H1 (cell line): ENCODE measurements around the gene ENDOV. TPM values are rescaled to one million over a fixed set of nuclear protein-coding genes. Genes with fewer than 3 reads are reported as not detected.

Experiments used
- CTCF ChIA-PET: fragments of 300-600 bp; sonication (Branson Sonifier 250); formaldehyde crosslinking; loops from one replicate; lab custom pipeline; 2021; ENCODE audit not compliant: partially characterized antibody; lab: Charles Lee
- POLR2A ChIA-PET: fragments of 300-600 bp; sonication (Branson Sonifier 250); formaldehyde crosslinking; loops from one replicate; lab custom pipeline; 2021; ENCODE audit warnings: inconsistent platforms; ENCODE audit not compliant: partially characterized antibody; lab: Charles Lee
- DNase-seq, 2 experiments: peaks; one replicate each; pipeline versions ENCODE4 v3.0.0 to v3.0.0-alpha.2; 2010 to 2022; ENCODE audit warnings: low spot score in 2 of 2, low read depth in 1 of 2, mixed read lengths in 1 of 2
- FAIRE-seq: peaks from 2 replicates; lab custom pipeline; 2011; peaks lifted over from hg19 to GRCh38; lab: Jason Lieb, UNC
- H2AFZ ChIP-seq: 2 replicates; pipeline ENCODE4 v1.8.1; 2012; ENCODE audit warnings: low read length, inconsistent platforms
- H2AK5ac ChIP-seq: 2 replicates; pipeline ENCODE4 v1.6.1; 2013; ENCODE audit warnings: low read depth, low read length
- H2BK120ac ChIP-seq: replicated peaks from 2 replicates; pipeline ENCODE3; 2013; ENCODE audit warnings: low read depth, low read length, inconsistent platforms
- H2BK12ac ChIP-seq: 2 replicates; pipeline ENCODE4 v1.6.1; 2013; ENCODE audit warnings: low read depth, low read length
- H2BK15ac ChIP-seq: 2 replicates; pipeline ENCODE4 v1.6.1; 2013; ENCODE audit warnings: low read length
- H2BK20ac ChIP-seq: 2 replicates; pipeline ENCODE4 v1.6.1; 2013; ENCODE audit warnings: low read length
- H2BK5ac ChIP-seq: 2 replicates; pipeline ENCODE4 v1.6.1; 2013; ENCODE audit warnings: low read depth, low read length
- H3K14ac ChIP-seq: 2 replicates; pipeline ENCODE4 v1.6.1; 2013; ENCODE audit warnings: inconsistent platforms; ENCODE audit not compliant: insufficient read length
- H3K18ac ChIP-seq: 2 replicates; pipeline ENCODE4 v1.6.1; 2013; ENCODE audit warnings: low read length; ENCODE audit errors: extremely low read depth
- H3K23ac ChIP-seq: 2 replicates; pipeline ENCODE4 v1.6.1; 2013; ENCODE audit warnings: inconsistent platforms; ENCODE audit not compliant: insufficient read length
- H3K23me2 ChIP-seq: 2 replicates; pipeline ENCODE4 v1.6.1; 2013; ENCODE audit warnings: low read depth, low read length
- H3K27ac ChIP-seq: 2 replicates; pipeline ENCODE4 v1.6.1; 2011; ENCODE audit warnings: low read depth, low read length, inconsistent platforms
- H3K27me3 ChIP-seq, 4 experiments: replicated peaks in 1 of 4; 1 replicate in 1 of 4; 2 replicates in 3 of 4; pipeline versions ENCODE4 v1.6.1 to v1.8.1; 2011 to 2013; ENCODE audit warnings: low read length in 3 of 4, mild to moderate bottlenecking in 3 of 4, inconsistent platforms in 2 of 4, mixed read lengths in 2 of 4, moderate library complexity in 1 of 4; ENCODE audit not compliant: control insufficient read depth in 3 of 4, insufficient read depth in 3 of 4; ENCODE audit errors: extremely low read depth in 1 of 4
- H3K36me3 ChIP-seq, 4 experiments: 2 replicates each; pipeline versions ENCODE4 v1.6.1 to v1.8.1; 2011 to 2013; ENCODE audit warnings: mild to moderate bottlenecking in 4 of 4, low read length in 3 of 4, moderate library complexity in 2 of 4, control low read depth in 1 of 4, inconsistent platforms in 1 of 4; ENCODE audit not compliant: insufficient read depth in 4 of 4, control insufficient read depth in 2 of 4
- H3K4ac ChIP-seq: replicated peaks from 2 replicates; pipeline ENCODE3; 2013; ENCODE audit warnings: low read length, low read depth, mixed read lengths, inconsistent platforms; ENCODE audit not compliant: insufficient read length
- H3K4me1 ChIP-seq, 4 experiments: replicated peaks in 1 of 4; 1 replicate in 1 of 4; 2 replicates in 3 of 4; pipeline versions ENCODE4 v1.6.1 to v1.8.1; 2011 to 2013; ENCODE audit warnings: low read length in 3 of 4, inconsistent platforms in 2 of 4, mixed read lengths in 1 of 4; ENCODE audit not compliant: insufficient read depth in 4 of 4, control insufficient read depth in 3 of 4
- H3K4me2 ChIP-seq, 2 experiments: 2 replicates each; pipeline versions ENCODE4 v1.6.1 to v1.8.1; 2011 to 2013; ENCODE audit warnings: low read depth in 2 of 2, low read length in 2 of 2, control low read depth in 1 of 2, inconsistent platforms in 1 of 2, mild to moderate bottlenecking in 1 of 2; ENCODE audit not compliant: insufficient read depth in 1 of 2
- H3K4me3 ChIP-seq, 4 experiments: fragments of 200-600, 300-600 bp in 1 of 4; sonication (generic), shearing (Covaris generic), sonication (Bioruptor Twin) in 1 of 4; 2 replicates each; pipeline versions ENCODE4 v1.5.1 to v1.8.1; 2011 to 2016; ENCODE audit warnings: low read length in 4 of 4, low read depth in 3 of 4, control low read depth in 2 of 4, inconsistent platforms in 2 of 4, mild to moderate bottlenecking in 2 of 4, mixed read lengths in 1 of 4, moderate library complexity in 1 of 4; ENCODE audit not compliant: insufficient read depth in 2 of 4; ENCODE audit errors: extremely low read depth in 1 of 4
- H3K56ac ChIP-seq: replicated peaks from 2 replicates; pipeline ENCODE3; 2013; ENCODE audit warnings: low read depth, mild to moderate bottlenecking, mixed read lengths, low read length, inconsistent platforms; ENCODE audit not compliant: insufficient read length
- H3K79me1 ChIP-seq: 2 replicates; pipeline ENCODE4 v1.6.1; 2013; ENCODE audit warnings: low read depth, low read length, control low read depth
- H3K79me2 ChIP-seq, 2 experiments: 2 replicates each; pipeline versions ENCODE4 v1.6.1 to v1.8.1; 2012 to 2013; ENCODE audit warnings: low read length in 2 of 2, mild to moderate bottlenecking in 2 of 2, inconsistent platforms in 1 of 2; ENCODE audit not compliant: insufficient read depth in 2 of 2, control insufficient read depth in 1 of 2
- H3K9ac ChIP-seq, 4 experiments: replicated peaks in 1 of 4; 1 replicate in 1 of 4; 2 replicates in 3 of 4; pipeline versions ENCODE4 v1.6.1 to v1.8.1; 2011 to 2013; ENCODE audit warnings: low read depth in 3 of 4, low read length in 3 of 4, control low read depth in 2 of 4, mild to moderate bottlenecking in 2 of 4, moderate library complexity in 2 of 4, inconsistent platforms in 1 of 4; ENCODE audit errors: extremely low read depth in 1 of 4
- H3K9me3 ChIP-seq, 2 experiments: 2 replicates each; pipeline versions ENCODE4 v1.6.1 to v1.8.1; 2012 to 2013; ENCODE audit warnings: mild to moderate bottlenecking in 2 of 2, moderate library complexity in 2 of 2, control low read depth in 1 of 2, inconsistent platforms in 1 of 2, low read depth in 1 of 2, low read length in 1 of 2, mixed read lengths in 1 of 2; ENCODE audit not compliant: insufficient read depth in 2 of 2
- H4K20me1 ChIP-seq, 2 experiments: replicated peaks in 1 of 2; 2 replicates each; pipeline versions ENCODE3 to v1.8.1; 2011 to 2013; ENCODE audit warnings: inconsistent platforms in 2 of 2, low read length in 2 of 2, mild to moderate bottlenecking in 1 of 2; ENCODE audit not compliant: insufficient read depth in 2 of 2, control insufficient read depth in 1 of 2
- H4K5ac ChIP-seq: 2 replicates; pipeline ENCODE4 v1.6.1; 2013; ENCODE audit warnings: low read length, low read depth, mixed read lengths, inconsistent platforms; ENCODE audit not compliant: insufficient read length
- H4K8ac ChIP-seq: 2 replicates; pipeline ENCODE4 v1.8.0; 2013; ENCODE audit warnings: mild to moderate bottlenecking, moderate library complexity, low read length, inconsistent platforms; ENCODE audit not compliant: insufficient read depth; ENCODE audit errors: extremely low read depth
- H4K91ac ChIP-seq: replicated peaks from 2 replicates; pipeline ENCODE3; 2013; ENCODE audit warnings: low read length, mixed read lengths, inconsistent platforms; ENCODE audit not compliant: insufficient read length
- HDAC2 ChIP-seq, 2 experiments: fragments of 300-600 bp in 1 of 2; sonication (generic) in 1 of 2; IDR thresholded peaks; 2 replicates each; pipeline ENCODE4 v1.6.1; 2011 to 2012; ENCODE audit warnings: low read depth in 2 of 2, low read length in 2 of 2, mild to moderate bottlenecking in 2 of 2, moderate library complexity in 2 of 2, borderline replicate concordance in 1 of 2, inconsistent platforms in 1 of 2
- PHF8 ChIP-seq: fragments of 200-600 bp; sonication (generic); conservative IDR thresholded peaks from 2 replicates; pipeline ENCODE4 v1.7.1; 2012; ENCODE audit warnings: low read depth, mild to moderate bottlenecking, inconsistent platforms, low read length, moderate library complexity
- POLR2AphosphoS5 ChIP-seq: IDR thresholded peaks from 2 replicates; pipeline ENCODE4 v1.6.1; 2011; ENCODE audit warnings: low read depth, low read length
- WGBS, 2 experiments: shearing (Covaris generic) in 1 of 2; methylation state at CpG; one replicate each; pipeline versions ENCODE4 v1.1.6 to v1.1.7; 2013 to 2015; ENCODE audit warnings: low lambda C conversion rate in 2 of 2, mixed read lengths in 2 of 2, inconsistent platforms in 1 of 2, low coverage in 1 of 2, missing lambda C conversion rate in 1 of 2; ENCODE audit not compliant: insufficient replicate concordance in 2 of 2, insufficient coverage in 1 of 2, insufficient read length in 1 of 2; ENCODE audit errors: extremely low coverage in 1 of 2, missing lambda C conversion rate in 1 of 2; 5-methylcytosine and 5-hydroxymethylcytosine counted together
- polyA plus RNA-seq, 7 experiments: library from polyadenylated mRNA; depleted of rRNA in 3 of 7; stranded (reverse) in 5 of 7; unstranded in 2 of 7; fragments of >200 nt in 5 of 7; fragments of 200-250 nt in 2 of 7; gene quantifications; 1 replicate in 5 of 7; 2 replicates in 1 of 7; 4 replicates in 1 of 7; pipeline versions ENCODE4 v1.2.1 to v1.2.3, GENCODE V29; 2011 to 2013; ENCODE audit warnings: missing spikeins in 2 of 7, mixed read lengths in 2 of 7
- total RNA-seq: library from RNA; stranded (reverse); fragmentation: NEBNext Ultra II Directional; extraction: Animal tissue kit (Norgen Biotek cat#: 25700); gene quantifications from 2 replicates; pipeline ENCODE4 v1.2.1, GENCODE V29; 2021

ENDOV gene
- total and polyA plus RNA-seq, 2 of the 8 experiments (the other 6 are each of a cell fraction or from before 2014, with no cell fraction given), result 10.6 to 13.3 TPM

- H3K23ac ChIP-seq, result no peak overlapping the region
- H2AK5ac ChIP-seq, result no peak overlapping the region
- no peak overlapping the region for H3K4ac ChIP-seq
- ChIA-PET CTCF (interaction anchor here (1.0 to 1.2 kb wide), 2 partner anchors 9 to 10 kb away, joined by 3 to 4 read pairs; no protein-coding TSS in a partner anchor), POLR2A (interaction anchor here (1.6 kb wide), 1 partner anchor 271 kb away, joined by 3 read pairs; no protein-coding TSS in a partner anchor)
- no peak overlapping the region for H2AFZ ChIP-seq
- H3K56ac ChIP-seq, result no peak overlapping the region
- H3K9me3 ChIP-seq, result no peaks in the 10 kb centered on the region
- H3K79me1 ChIP-seq, result no peaks in the 10 kb centered on the region; the same call in 1 of the 2 replicates
- no peaks in the 10 kb centered on the region for H3K79me2 ChIP-seq
- H2BK15ac ChIP-seq, result no peak overlapping the region
- H3K4me2 ChIP-seq, result no peak overlapping the region; a peak in 1 of 4 replicates
- H3K23me2 ChIP-seq, result peaks cover 11% of the 10 kb centered on the region; the same call in 1 of the 2 replicates
- no peak overlapping the region for H4K91ac ChIP-seq
- H3K36me3 ChIP-seq, result peaks cover 0 to 3% (median 0%) of the 10 kb centered on the region in 4 experiments; a peak in 1 of 8 replicates
- H3K27me3 ChIP-seq, result peaks cover 1 to 13% (median 9%) of the 10 kb centered on the region in 4 experiments
- H2BK12ac ChIP-seq, result no peak overlapping the region
- H3K18ac ChIP-seq, result no peak overlapping the region
- TF ChIP-seq POLR2AphosphoS5 (no peak), HDAC2 (IDR thresholded peaks at IDR 0.05; ENCODE audit: borderline replicate concordance in 1 of 2, low read depth in 2 of 2, low read length in 2 of 2) (no peak), PHF8 (no peak)
- H4K5ac ChIP-seq, result no peak overlapping the region
- WGBS, 2 experiments, result 91% methylated on average over 6 of the region's 6 CpGs; no CpG with 5 or more reads in 1 of the 2 experiments
- H2BK5ac ChIP-seq, result no peak overlapping the region
- peaks cover 0 to 3% (median under 1%) of the 10 kb centered on the region in 4 experiments; a peak in 4 of 7 replicates for H3K4me1 ChIP-seq
- H4K20me1 ChIP-seq, result peaks cover 4 to 11% of the 10 kb centered on the region in 2 experiments
- H3K4me3 ChIP-seq, result no peak overlapping the region
- no peak overlapping the region; the same call in 1 of the 2 replicates for H4K8ac ChIP-seq
- H3K14ac ChIP-seq, result no peak overlapping the region
- H2BK120ac ChIP-seq, result no peak overlapping the region
- no peak for DNase-seq
- no peak overlapping the region for H2BK20ac ChIP-seq
- no peak for FAIRE-seq
- no peak overlapping the region for H3K9ac ChIP-seq
- no peak overlapping the region; the same call in 1 of the 2 replicates for H3K27ac ChIP-seq
Observed at GRCh38 chr17:80416940-80417293, 1.9 kb downstream of the ENDOV start.
